HEK293 (cell line): ENCODE measurements around the gene GALNT16.

ENCODE experiments used
- PBX3 ChIP-seq: sonication (generic); formaldehyde crosslinking; IDR thresholded peaks from 2 replicates; pipeline ENCODE4 v1.8.1; 2022; ENCODE audit warnings: mild to moderate bottlenecking, moderate library complexity, missing genetic modification reagents
- PRDM2 ChIP-seq: fragments of 450-650 bp; formaldehyde crosslinking; IDR thresholded peaks from 2 replicates; pipeline ENCODE4 v1.5.1; 2016; ENCODE audit warnings: missing biosample characterization, missing genetic modification characterization, borderline replicate concordance
- SETDB1 ChIP-seq: IDR thresholded peaks from one replicate; pipeline ENCODE4 v1.6.1; 2017; ENCODE audit warnings: mild to moderate bottlenecking, low read length, moderate library complexity, mixed read lengths; ENCODE audit not compliant: insufficient read length
- SP3 ChIP-seq: fragments of 450-650 bp; formaldehyde crosslinking; IDR thresholded peaks from 2 replicates; pipeline ENCODE4 v1.5.1; 2016; ENCODE audit warnings: missing biosample characterization, missing genetic modification characterization
- ZBTB8A ChIP-seq: fragments of 450-650 bp; formaldehyde crosslinking; IDR thresholded peaks from 2 replicates; pipeline ENCODE4 v1.5.1; 2016; ENCODE audit warnings: missing biosample characterization, missing genetic modification characterization
- ZNF362 ChIP-seq: fragments of 450-650 bp; formaldehyde crosslinking; IDR thresholded peaks from 2 replicates; pipeline ENCODE4 v1.5.1; 2016; ENCODE audit warnings: missing biosample characterization, missing genetic modification characterization
- TF ChIP-seq, protein P1 (sequence below): fragments of 450-650 bp; formaldehyde crosslinking; IDR thresholded peaks from 2 replicates; pipeline ENCODE4 v1.5.1; 2016; ENCODE audit warnings: missing biosample characterization, missing genetic modification characterization
- TF ChIP-seq, protein P2 (sequence below): fragments of 450-650 bp; formaldehyde crosslinking; IDR thresholded peaks from 2 replicates; pipeline ENCODE4 v1.5.1; 2016; ENCODE audit warnings: missing biosample characterization, missing genetic modification characterization

DNA sequence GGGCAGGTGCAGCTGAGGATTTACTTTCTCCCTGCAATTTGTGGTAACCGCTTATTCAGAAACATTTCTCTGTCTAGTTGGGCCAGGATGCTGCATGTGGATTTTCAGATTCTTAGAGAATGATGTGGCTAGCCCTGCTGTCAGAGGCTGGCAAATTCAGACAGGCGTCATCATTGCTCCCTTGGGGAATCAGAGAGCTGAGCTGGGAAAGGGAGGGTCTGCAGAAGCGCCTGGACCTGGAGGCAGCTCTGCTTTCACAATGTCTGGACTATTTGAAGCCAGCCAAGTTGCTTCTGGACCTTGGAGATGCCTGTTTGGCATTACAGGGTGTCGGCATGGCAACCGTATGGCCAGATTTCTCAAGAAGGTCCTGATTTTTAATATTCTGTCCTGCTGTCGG, 3.4 kb downstream of the GALNT16 start:
- TF ChIP-seq, protein P1, sequence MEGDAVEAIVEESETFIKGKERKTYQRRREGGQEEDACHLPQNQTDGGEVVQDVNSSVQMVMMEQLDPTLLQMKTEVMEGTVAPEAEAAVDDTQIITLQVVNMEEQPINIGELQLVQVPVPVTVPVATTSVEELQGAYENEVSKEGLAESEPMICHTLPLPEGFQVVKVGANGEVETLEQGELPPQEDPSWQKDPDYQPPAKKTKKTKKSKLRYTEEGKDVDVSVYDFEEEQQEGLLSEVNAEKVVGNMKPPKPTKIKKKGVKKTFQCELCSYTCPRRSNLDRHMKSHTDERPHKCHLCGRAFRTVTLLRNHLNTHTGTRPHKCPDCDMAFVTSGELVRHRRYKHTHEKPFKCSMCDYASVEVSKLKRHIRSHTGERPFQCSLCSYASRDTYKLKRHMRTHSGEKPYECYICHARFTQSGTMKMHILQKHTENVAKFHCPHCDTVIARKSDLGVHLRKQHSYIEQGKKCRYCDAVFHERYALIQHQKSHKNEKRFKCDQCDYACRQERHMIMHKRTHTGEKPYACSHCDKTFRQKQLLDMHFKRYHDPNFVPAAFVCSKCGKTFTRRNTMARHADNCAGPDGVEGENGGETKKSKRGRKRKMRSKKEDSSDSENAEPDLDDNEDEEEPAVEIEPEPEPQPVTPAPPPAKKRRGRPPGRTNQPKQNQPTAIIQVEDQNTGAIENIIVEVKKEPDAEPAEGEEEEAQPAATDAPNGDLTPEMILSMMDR (tag by site-specific recombination), result no peak
- TF ChIP-seq PRDM2 (tag by site-specific recombination), result no peak
- TF ChIP-seq, protein P2, sequence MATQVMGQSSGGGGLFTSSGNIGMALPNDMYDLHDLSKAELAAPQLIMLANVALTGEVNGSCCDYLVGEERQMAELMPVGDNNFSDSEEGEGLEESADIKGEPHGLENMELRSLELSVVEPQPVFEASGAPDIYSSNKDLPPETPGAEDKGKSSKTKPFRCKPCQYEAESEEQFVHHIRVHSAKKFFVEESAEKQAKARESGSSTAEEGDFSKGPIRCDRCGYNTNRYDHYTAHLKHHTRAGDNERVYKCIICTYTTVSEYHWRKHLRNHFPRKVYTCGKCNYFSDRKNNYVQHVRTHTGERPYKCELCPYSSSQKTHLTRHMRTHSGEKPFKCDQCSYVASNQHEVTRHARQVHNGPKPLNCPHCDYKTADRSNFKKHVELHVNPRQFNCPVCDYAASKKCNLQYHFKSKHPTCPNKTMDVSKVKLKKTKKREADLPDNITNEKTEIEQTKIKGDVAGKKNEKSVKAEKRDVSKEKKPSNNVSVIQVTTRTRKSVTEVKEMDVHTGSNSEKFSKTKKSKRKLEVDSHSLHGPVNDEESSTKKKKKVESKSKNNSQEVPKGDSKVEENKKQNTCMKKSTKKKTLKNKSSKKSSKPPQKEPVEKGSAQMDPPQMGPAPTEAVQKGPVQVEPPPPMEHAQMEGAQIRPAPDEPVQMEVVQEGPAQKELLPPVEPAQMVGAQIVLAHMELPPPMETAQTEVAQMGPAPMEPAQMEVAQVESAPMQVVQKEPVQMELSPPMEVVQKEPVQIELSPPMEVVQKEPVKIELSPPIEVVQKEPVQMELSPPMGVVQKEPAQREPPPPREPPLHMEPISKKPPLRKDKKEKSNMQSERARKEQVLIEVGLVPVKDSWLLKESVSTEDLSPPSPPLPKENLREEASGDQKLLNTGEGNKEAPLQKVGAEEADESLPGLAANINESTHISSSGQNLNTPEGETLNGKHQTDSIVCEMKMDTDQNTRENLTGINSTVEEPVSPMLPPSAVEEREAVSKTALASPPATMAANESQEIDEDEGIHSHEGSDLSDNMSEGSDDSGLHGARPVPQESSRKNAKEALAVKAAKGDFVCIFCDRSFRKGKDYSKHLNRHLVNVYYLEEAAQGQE (tag by site-specific recombination), result no peak
- TF ChIP-seq PBX3 (CRISPR knock-in tag), result no peak
- TF ChIP-seq ZBTB8A (tag by site-specific recombination), result no peak
- no peak for TF ChIP-seq ZNF362 (tag by site-specific recombination)
- TF ChIP-seq SP3 (tag by site-specific recombination), result no peak
- TF ChIP-seq SETDB1, result no peak
